Tibial artery (tissue), 4 donors: ENCODE data around the gene SYNGR4.

Source experiments
- DNase-seq, 2 donors: peaks; one replicate each; pipeline ENCODE4 v3.0.0-alpha.2; 2019
- H3K27ac ChIP-seq, 2 donors: fragments of 200-600 bp; sonication (generic) in 1 of 2; 1 replicate in 1 of 2; 2 replicates in 1 of 2; pipeline ENCODE4 v1.5.1; 2018 to 2019; ENCODE audit warnings: mild to moderate bottlenecking in 1 of 2
- H3K27me3 ChIP-seq, 2 donors: fragments of 200-600 bp; sonication (generic) in 1 of 2; one replicate each; pipeline versions ENCODE4 v1.5.1 to v1.6.0; 2016 to 2019
- H3K36me3 ChIP-seq, 3 donors: fragments of 200-600 bp; sonication (generic) in 2 of 3; one replicate each; pipeline ENCODE4 v1.5.1; 2016 to 2019; ENCODE audit warnings: mild to moderate bottlenecking in 2 of 3
- H3K4me1 ChIP-seq, 4 donors: fragments of 200-600 bp; sonication (generic) in 2 of 4; 1 replicate in 3 of 4; 2 replicates in 1 of 4; pipeline ENCODE4 v1.5.1; 2016 to 2019
- H3K4me3 ChIP-seq, 2 donors: fragments of 200-600 bp; sonication (generic) in 1 of 2; 1 replicate in 1 of 2; 2 replicates in 1 of 2; pipeline ENCODE4 v1.5.1; 2018 to 2019; ENCODE audit warnings: mild to moderate bottlenecking in 2 of 2
- H3K9me3 ChIP-seq, 3 donors: fragments of 200-600 bp; sonication (generic) in 1 of 3; one replicate each; pipeline ENCODE4 v1.5.1; 2016 to 2019
- CTCF ChIP-seq, 2 experiments: fragments of 200-600 bp in 1 of 2; fragments of 450-650 bp in 1 of 2; IDR thresholded peaks; one replicate each; pipeline ENCODE4 v1.5.1; 2017 to 2019; ENCODE audit warnings: antibody characterized with exemption in 2 of 2, mild to moderate bottlenecking in 1 of 2, moderate library complexity in 1 of 2
- intact Hi-C: fragments of 100-400 bp; cut with DNase I; formaldehyde crosslinking; loops from one replicate; pipeline ENCODE4 v1.15.0; 2023; ENCODE audit warnings: low total_unique reads

SYNGR4 gene

GRCh38 chr19:48330012-48330681, 34.0 kb upstream of the SYNGR4 start:
- DNase-seq, result peak; percentile 28 to 75
- Histone ChIP-seq H3K4me1 (peaks cover 0 to 40% (median 37%) of the 10 kb centered on the region in 4 donors), H3K9me3 (no peaks in the 10 kb centered on the region), H3K27ac (peak overlapping the region; percentile 45 to 47), H3K36me3 (peaks cover 0 to 15% (median 10%) of the 10 kb centered on the region in 3 donors), H3K4me3 (peak overlapping the region; percentile 21 to 38), H3K27me3 (no peaks in the 10 kb centered on the region)
- intact Hi-C loops, result no loop called here
- no peak for TF ChIP-seq CTCF (IDR thresholded peaks at IDR 0.05)

GRCh38 chr19:48332351-48332661, 31.9 kb upstream of the SYNGR4 start:
- no peak for DNase-seq
- peaks cover 0 to 23% (median 20%) of the 10 kb centered on the region in 4 donors for H3K4me1 ChIP-seq
- peak overlapping the region; percentile 49 to 54 for H3K4me3 ChIP-seq
- no peaks in the 10 kb centered on the region for H3K9me3 ChIP-seq
- H3K27ac ChIP-seq, result peak overlapping the region; percentile 85 to 93
- no peak for TF ChIP-seq CTCF (IDR thresholded peaks at IDR 0.05)
- intact Hi-C loops, result no loop called here
- no peaks in the 10 kb centered on the region for H3K27me3 ChIP-seq
- H3K36me3 ChIP-seq, result peaks cover 0 to 15% (median 10%) of the 10 kb centered on the region in 3 donors

GRCh38 chr19:48332662-48333466, 31.3 kb upstream of the SYNGR4 start:
- Histone ChIP-seq H3K27me3 (no peaks in the 10 kb centered on the region), H3K4me1 (peaks cover 0 to 23% (median 17%) of the 10 kb centered on the region in 4 donors), H3K9me3 (no peaks in the 10 kb centered on the region), H3K36me3 (peaks cover 0 to 11% (median 6%) of the 10 kb centered on the region in 3 donors), H3K27ac (peak overlapping the region; percentile 85 to 93), H3K4me3 (peak overlapping the region; percentile 49 to 54)
- peak; percentile 87 to 95 for DNase-seq
- TF ChIP-seq CTCF (IDR thresholded peaks at IDR 0.05), result no peak
- intact Hi-C loops, result no loop called here

- peaks cover 0 to 10% (median 6%) of the 10 kb centered on the region in 3 donors for H3K36me3 ChIP-seq
- H3K27ac ChIP-seq, result peak overlapping the region; percentile 85 to 93
- intact Hi-C loops, result no loop called here
- H3K4me1 ChIP-seq, result peaks cover 0 to 23% (median 17%) of the 10 kb centered on the region in 4 donors
- peak; percentile 79 to 81 for TF ChIP-seq CTCF (IDR thresholded peaks at IDR 0.05)
- H3K4me3 ChIP-seq, result peak overlapping the region; percentile 49 to 54
- H3K9me3 ChIP-seq, result no peaks in the 10 kb centered on the region
- DNase-seq, result peak; percentile 90 to 93
- H3K27me3 ChIP-seq, result no peaks in the 10 kb centered on the region
Measured at GRCh38 chr19:48333467-48334384, 30.4 kb upstream of the SYNGR4 start.

GRCh38 chr19:48338253-48338755, 25.9 kb upstream of the SYNGR4 start:
- Histone ChIP-seq H3K4me1 (peaks cover 0 to 10% (median 7%) of the 10 kb centered on the region in 4 donors), H3K27ac (no peak overlapping the region), H3K27me3 (no peaks in the 10 kb centered on the region), H3K4me3 (no peak overlapping the region), H3K9me3 (no peaks in the 10 kb centered on the region), H3K36me3 (peaks cover 0 to 13% (median 8%) of the 10 kb centered on the region in 3 donors)
- TF ChIP-seq CTCF (IDR thresholded peaks at IDR 0.05), result no peak
- DNase-seq, result no peak
- intact Hi-C loops, result no loop called here
